Duodenal mucosa (tissue), 2 donors: ENCODE data around the gene PARP9.

Source experiments
- H3K27ac ChIP-seq: one replicate; pipeline ENCODE4 v1.7.0; 2013; ENCODE audit warnings: low read depth, low read length
- H3K27me3 ChIP-seq, 2 donors: one replicate each; pipeline ENCODE4 v1.7.0; 2013; ENCODE audit warnings: low read length in 2 of 2, control low read depth in 1 of 2; ENCODE audit not compliant: insufficient read depth in 2 of 2, control insufficient read depth in 1 of 2
- H3K36me3 ChIP-seq, 2 donors: one replicate each; pipeline ENCODE4 v1.7.0; 2013; ENCODE audit warnings: low read length in 2 of 2, control low read depth in 1 of 2; ENCODE audit not compliant: insufficient read depth in 2 of 2, control insufficient read depth in 1 of 2
- H3K4me1 ChIP-seq, 2 donors: one replicate each; pipeline ENCODE4 v1.7.0; 2013; ENCODE audit warnings: low read length in 2 of 2, control low read depth in 1 of 2; ENCODE audit not compliant: insufficient read depth in 2 of 2, control insufficient read depth in 1 of 2
- H3K4me3 ChIP-seq, 2 donors: one replicate each; pipeline ENCODE4 v1.7.0; 2013; ENCODE audit warnings: low read length in 2 of 2, low read depth in 1 of 2
- H3K9ac ChIP-seq, 2 donors: one replicate each; pipeline ENCODE4 v1.7.0; 2013; ENCODE audit warnings: low read length in 2 of 2, low read depth in 1 of 2
- H3K9me3 ChIP-seq, 2 donors: one replicate each; pipeline ENCODE4 v1.7.0; 2013; ENCODE audit warnings: low read length in 2 of 2, control low read depth in 1 of 2; ENCODE audit not compliant: control insufficient read depth in 1 of 2

Gene PARP9

DNA sequence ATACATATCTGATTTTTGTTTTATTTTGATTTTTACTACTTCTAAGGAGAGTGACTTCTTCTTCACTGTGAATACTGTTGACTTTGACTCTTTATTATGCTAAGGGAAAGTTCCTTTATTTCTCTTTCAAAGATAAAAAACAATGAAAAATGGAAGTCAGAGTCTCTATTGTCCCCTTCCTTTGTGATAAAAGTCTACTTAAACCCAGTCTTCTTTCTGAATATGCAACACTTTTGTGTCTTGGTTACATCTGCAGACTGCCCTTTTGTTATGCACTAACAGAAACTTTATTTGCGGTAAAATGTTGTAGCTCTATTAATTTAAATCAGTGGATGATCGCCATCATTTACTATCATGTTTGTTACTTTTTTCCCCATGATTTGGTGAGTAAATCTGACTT lies 26.5 kb upstream of the PARP9 start:
- no peak overlapping the region for H3K27ac ChIP-seq
- H3K36me3 ChIP-seq: no peaks in the 10 kb centered on the region
- H3K4me3 ChIP-seq: no peak overlapping the region
- no peak overlapping the region for H3K9ac ChIP-seq
- no peaks in the 10 kb centered on the region for H3K9me3 ChIP-seq
- no peaks in the 10 kb centered on the region for H3K27me3 ChIP-seq
- no peaks in the 10 kb centered on the region for H3K4me1 ChIP-seq

DNA sequence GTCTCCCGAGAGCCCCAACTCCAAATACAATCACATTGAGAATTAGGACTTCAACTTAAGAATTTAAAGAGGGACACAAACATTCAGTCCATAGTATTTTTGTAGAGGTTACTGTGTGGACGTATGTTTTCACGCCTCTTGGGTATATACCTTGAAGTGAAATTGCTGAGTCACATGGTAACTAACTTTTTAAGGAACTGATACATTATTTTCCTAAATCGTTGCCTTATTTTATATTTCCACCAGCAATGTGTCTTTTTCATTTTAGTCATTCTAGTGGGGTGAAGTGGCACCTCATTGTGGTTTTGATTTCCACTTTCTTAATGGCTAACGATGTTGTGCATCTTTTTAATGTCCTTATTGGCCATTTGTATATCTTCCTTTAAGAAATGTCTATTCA lies 25.2 kb upstream of the PARP9 start:
- Histone ChIP-seq H3K9ac (no peak overlapping the region), H3K36me3 (no peaks in the 10 kb centered on the region), H3K4me1 (no peaks in the 10 kb centered on the region), H3K27me3 (no peaks in the 10 kb centered on the region), H3K27ac (no peak overlapping the region), H3K9me3 (no peaks in the 10 kb centered on the region), H3K4me3 (no peak overlapping the region)

DNA sequence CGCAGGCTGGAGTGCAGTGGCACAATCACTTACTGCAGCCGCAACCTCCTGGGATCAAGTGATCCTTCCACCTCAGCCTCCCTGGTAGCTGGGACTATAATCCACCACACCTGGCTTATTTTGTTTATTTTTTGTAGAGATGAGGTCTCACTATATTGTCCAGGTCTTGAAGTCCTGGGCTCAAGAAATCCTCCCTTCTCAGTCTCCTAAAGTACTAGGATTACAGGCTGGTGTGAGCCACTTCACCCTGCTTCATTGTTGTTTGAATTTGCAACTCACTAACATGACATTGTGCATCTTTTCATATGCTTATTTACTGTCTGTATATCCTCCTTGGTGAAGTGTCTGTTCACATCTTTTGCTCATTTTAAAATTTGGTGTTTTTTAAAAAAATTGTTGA lies 23.5 kb upstream of the PARP9 start:
- Histone ChIP-seq H3K27me3 (no peaks in the 10 kb centered on the region), H3K36me3 (no peaks in the 10 kb centered on the region), H3K4me1 (no peaks in the 10 kb centered on the region), H3K4me3 (no peak overlapping the region), H3K27ac (no peak overlapping the region), H3K9me3 (peaks cover 0 to 6% of the 10 kb centered on the region in 2 donors), H3K9ac (no peak overlapping the region)

DNA sequence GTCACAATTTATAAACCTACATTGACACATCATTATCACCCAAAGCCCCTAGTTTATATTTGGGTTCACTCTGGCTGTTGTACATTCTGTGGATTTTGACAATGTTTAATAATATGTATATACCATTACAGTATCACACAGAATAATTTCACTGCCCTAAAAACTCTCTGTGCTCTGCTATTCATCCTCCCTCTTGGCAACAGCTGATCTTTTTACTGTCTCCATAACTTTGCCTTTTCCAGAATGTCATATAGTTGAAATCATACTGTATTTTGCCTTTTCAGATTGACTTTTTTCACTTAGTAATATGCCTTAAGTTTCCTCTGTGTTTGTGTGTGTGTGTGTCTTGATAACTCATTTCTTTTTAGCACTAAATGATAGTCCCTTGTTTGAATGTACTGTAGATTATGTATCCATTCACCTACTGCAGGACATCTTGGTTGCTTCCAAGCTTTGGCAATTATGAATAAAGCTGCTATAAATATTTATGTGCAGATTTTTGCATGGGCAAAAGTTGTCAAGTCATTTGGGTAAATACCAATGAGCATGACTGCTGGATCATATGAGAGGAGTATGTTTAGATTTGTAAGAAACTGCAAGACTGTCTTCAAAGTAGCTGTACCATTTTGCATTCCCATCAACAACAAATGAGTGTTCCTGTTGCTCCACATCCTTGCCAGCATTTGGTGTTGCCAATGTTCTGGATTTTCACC lies 22.8 kb upstream of the PARP9 start:
- no peaks in the 10 kb centered on the region for H3K27me3 ChIP-seq
- H3K36me3 ChIP-seq: no peaks in the 10 kb centered on the region
- H3K9me3 ChIP-seq: peaks cover 5 to 12% of the 10 kb centered on the region in 2 donors
- H3K4me1 ChIP-seq: no peaks in the 10 kb centered on the region
- no peak overlapping the region for H3K9ac ChIP-seq
- H3K27ac ChIP-seq: no peak overlapping the region
- H3K4me3 ChIP-seq: no peak overlapping the region

DNA sequence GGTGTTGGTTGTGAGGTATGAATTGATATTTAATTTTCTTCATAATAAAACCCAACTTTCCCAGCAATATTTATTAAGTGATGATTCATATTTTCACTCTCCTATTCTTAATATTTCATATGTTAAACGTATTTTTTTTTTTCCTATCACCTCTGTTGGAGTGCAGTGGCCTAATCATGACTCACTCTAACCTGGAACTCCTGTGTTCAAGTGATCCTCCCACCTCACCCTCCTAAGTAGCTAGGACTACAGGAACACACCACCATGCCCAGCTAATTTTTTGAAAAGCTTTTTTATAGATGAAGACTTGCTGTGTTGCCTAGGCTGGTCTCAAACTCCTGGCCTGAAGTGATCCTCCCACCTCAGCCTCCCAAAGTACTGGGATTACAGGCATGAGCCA lies 22.0 kb upstream of the PARP9 start:
- no peak overlapping the region for H3K27ac ChIP-seq
- no peaks in the 10 kb centered on the region for H3K36me3 ChIP-seq
- H3K4me1 ChIP-seq: no peaks in the 10 kb centered on the region
- no peak overlapping the region for H3K9ac ChIP-seq
- peaks cover 11 to 18% of the 10 kb centered on the region in 2 donors for H3K9me3 ChIP-seq
- no peak overlapping the region for H3K4me3 ChIP-seq
- H3K27me3 ChIP-seq: no peaks in the 10 kb centered on the region

DNA sequence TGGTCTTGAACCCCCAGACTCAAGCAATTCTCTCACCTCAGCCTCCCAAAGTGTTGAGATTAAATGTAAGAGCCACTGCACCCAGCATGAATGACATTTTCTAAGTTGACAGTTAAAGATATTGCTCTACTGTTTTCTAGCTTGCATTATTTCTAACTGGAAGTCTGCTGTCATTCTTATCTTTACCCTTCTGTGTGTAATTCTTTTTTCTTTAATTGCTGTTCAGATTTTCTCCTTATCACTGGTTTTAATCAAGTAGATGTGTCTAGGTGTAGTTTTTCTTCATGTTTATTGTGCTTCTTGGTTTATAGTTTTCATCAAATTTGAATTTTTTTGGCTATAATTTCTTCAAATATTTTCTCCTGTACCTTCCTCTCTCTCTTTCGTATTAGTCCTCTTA lies 18.3 kb upstream of the PARP9 start:
- H3K9me3 ChIP-seq: peaks cover 11 to 18% of the 10 kb centered on the region in 2 donors
- no peaks in the 10 kb centered on the region for H3K36me3 ChIP-seq
- no peaks in the 10 kb centered on the region for H3K4me1 ChIP-seq
- H3K27me3 ChIP-seq: no peaks in the 10 kb centered on the region
- no peak overlapping the region for H3K27ac ChIP-seq
- no peak overlapping the region for H3K4me3 ChIP-seq
- no peak overlapping the region for H3K9ac ChIP-seq

DNA sequence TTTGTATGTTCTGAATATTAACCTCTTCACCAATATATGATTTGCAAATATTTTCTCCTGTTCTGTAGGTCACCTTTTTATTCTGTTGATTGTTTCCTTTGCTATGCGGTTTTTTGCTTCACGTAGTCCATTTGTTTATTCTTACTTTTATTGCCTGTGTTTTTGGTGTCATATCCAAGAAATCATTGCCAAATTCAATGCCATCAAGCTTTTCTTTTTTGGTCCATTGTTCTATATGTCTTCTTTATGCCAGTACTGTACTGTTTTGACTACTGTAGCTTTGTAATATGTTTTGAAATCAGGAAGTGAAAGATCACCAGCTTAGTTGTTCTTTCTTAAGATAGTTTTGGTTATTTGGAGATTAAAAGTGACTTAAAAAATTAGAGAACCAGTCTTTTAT lies 17.5 kb upstream of the PARP9 start:
- H3K9me3 ChIP-seq: peaks cover 11 to 18% of the 10 kb centered on the region in 2 donors
- H3K27ac ChIP-seq: no peak overlapping the region
- no peaks in the 10 kb centered on the region for H3K27me3 ChIP-seq
- no peaks in the 10 kb centered on the region for H3K36me3 ChIP-seq
- H3K4me1 ChIP-seq: peaks cover 0 to 3% of the 10 kb centered on the region in 2 donors
- H3K9ac ChIP-seq: no peak overlapping the region
- H3K4me3 ChIP-seq: no peak overlapping the region

DNA sequence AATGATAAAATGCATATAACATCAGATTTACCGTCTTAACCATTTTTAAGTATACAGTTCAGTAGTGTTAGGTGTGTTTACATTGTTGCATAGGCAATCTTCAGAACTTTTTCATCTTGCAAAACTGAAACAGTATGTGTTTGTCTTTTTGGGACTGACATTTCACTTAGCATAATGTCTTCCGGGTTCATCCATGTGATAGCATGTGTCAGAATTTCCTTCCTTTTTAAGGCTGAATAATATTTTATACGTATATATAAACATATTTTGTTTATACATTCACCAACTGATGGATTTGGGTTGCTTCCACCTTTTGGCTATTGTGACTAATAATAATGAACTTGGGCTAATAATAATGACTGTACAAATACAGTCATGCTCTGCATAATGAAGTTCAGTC lies 16.4 kb upstream of the PARP9 start:
- Histone ChIP-seq H3K9ac (no peak overlapping the region), H3K27ac (no peak overlapping the region), H3K27me3 (no peaks in the 10 kb centered on the region), H3K4me3 (no peak overlapping the region), H3K9me3 (peaks cover 11 to 18% of the 10 kb centered on the region in 2 donors), H3K36me3 (no peaks in the 10 kb centered on the region), H3K4me1 (peaks cover 0 to 3% of the 10 kb centered on the region in 2 donors)

DNA sequence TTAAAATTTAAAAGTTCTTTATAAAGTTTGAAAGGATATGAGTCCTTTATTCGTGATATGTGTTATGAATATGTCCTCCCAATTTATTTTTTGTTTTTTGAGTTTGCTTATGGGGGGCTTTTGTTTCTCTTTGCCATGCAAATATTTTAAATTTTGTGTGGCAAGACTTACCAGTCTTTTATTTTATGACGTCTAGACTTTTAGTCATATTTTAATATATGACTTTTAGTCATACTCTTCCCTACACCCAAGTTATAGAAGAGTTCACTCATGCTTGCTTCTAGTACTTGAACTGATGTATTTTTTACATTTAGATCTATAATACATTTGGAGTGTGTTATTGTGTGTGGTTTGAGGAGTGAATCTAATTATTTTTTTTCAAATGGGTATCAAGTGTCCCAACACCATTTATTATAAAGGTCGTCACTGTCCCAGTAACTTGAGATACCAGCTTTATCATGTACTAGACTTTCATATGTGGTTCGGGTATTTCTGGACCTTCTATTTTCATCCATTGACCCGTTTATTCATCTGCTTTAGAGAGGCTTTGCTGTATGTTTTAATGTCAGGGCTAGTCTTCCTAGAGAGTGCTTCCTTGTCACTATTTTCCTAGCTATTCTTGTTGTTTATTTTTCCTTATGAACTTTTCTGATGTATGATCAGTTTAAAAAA lies 14.1 kb upstream of the PARP9 start:
- peak overlapping the region; percentile 29 to 30 for H3K9ac ChIP-seq
- H3K4me1 ChIP-seq: peaks cover 0 to 3% of the 10 kb centered on the region in 2 donors
- peaks cover 11 to 13% of the 10 kb centered on the region in 2 donors for H3K9me3 ChIP-seq
- H3K27me3 ChIP-seq: no peaks in the 10 kb centered on the region
- peaks cover 2 to 8% of the 10 kb centered on the region in 2 donors for H3K36me3 ChIP-seq
- peak overlapping the region; percentile 57 to 64 for H3K4me3 ChIP-seq
- H3K27ac ChIP-seq: no peak overlapping the region

DNA sequence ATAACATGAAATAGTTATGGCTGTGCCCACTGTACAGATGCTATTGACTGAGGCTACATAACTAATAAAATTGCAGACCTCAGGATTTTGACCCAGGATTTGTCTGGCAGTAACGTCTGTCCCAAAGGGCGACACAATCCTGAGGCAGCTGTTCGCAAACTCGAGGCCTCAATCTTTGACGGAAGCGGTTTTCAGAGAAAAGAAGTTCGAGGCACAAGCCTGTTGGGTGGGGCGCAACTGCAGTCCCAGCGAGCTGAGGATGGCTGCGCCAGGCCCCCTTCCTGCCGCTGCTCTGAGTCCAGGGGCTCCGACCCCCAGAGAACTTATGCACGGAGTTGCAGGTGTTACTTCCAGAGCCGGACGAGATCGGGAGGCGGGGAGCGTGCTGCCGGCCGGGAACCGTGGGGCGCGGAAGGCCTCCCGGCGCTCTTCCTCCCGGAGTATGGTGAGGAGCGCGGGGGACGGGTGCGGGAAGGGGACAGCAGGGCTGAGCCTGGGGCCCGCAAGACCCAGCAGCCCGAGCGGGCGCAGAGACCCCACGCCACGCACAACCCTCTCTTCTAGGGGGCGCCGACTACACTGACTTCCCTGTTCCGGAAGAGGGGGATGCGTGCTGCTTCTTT lies 13.4 kb upstream of the PARP9 start, which contains the start of gene PARP15:
PARP15 (plus strand) TSS at position 242 of the 623 bp plus-strand sequence; CDS start at position 260, 18 bp downstream.
- H3K4me3 ChIP-seq: peak within 1 kb of the TSS; percentile 57 to 64
- H3K27me3 ChIP-seq: no peaks in the 10 kb centered on the region
- H3K9ac ChIP-seq: peak within 1 kb of the TSS; percentile 29 to 30
- H3K36me3 ChIP-seq: peaks cover 2 to 14% of the 10 kb centered on the region in 2 donors
- H3K4me1 ChIP-seq: peaks cover 0 to 3% of the 10 kb centered on the region in 2 donors
- peaks cover 11 to 12% of the 10 kb centered on the region in 2 donors for H3K9me3 ChIP-seq
- H3K27ac ChIP-seq: no peak within 1 kb of the TSS
